Panc1 (cell line): ENCODE measurements around the gene ZFAND2B.

Source experiments
- CTCF ChIP-seq: fragments of 450-650 bp; IDR thresholded peaks from 2 replicates; pipeline ENCODE4 v1.5.1; 2017; ENCODE audit warnings: mild to moderate bottlenecking
- POLR2AphosphoS5 ChIP-seq: IDR thresholded peaks from 2 replicates; pipeline ENCODE4 v1.6.1; 2012; ENCODE audit warnings: mild to moderate bottlenecking, low read depth, low read length, moderate library complexity
- REST ChIP-seq, 2 experiments: IDR thresholded peaks; 2 replicates each; pipeline ENCODE4 v1.6.1; 2011 to 2012; ENCODE audit warnings: low read depth in 2 of 2, control low read depth in 1 of 2, low read length in 1 of 2, mild to moderate bottlenecking in 1 of 2, moderate library complexity in 1 of 2; ENCODE audit not compliant: insufficient read depth in 1 of 2
- SIN3A ChIP-seq: IDR thresholded peaks from 2 replicates; pipeline ENCODE4 v1.6.1; 2012; ENCODE audit warnings: low read depth, mild to moderate bottlenecking, low read length, moderate library complexity, borderline replicate concordance; ENCODE audit not compliant: insufficient read depth
- TCF7L2 ChIP-seq: IDR thresholded peaks from 2 replicates; pipeline ENCODE4 v1.6.1; 2011; ENCODE audit warnings: mild to moderate bottlenecking, low read depth, low read length, inconsistent platforms

- TF ChIP-seq CTCF (no peak), POLR2AphosphoS5 (no peak), SIN3A (no peak), REST (IDR thresholded peaks at IDR 0.05; ENCODE audit: insufficient read depth in 1 of 2, low read depth in 2 of 2, low read length in 1 of 2) (no peak), TCF7L2 (no peak)
Measured at GRCh38 chr2:219247678-219248642, 41.4 kb downstream of the ZFAND2B start.
